HG02884 (cell line): Measurements from ENCODE around the gene LRRC63.
A peak's percentile ranks its signal among the peaks of the same experiment; 100 is the strongest.
"Not testable (repeated sequence)": the region's sequence is repeated elsewhere in the genome, so short reads cannot be mapped to it uniquely, and the experiment has no call there.

Experiments
- ATAC-seq: cut with Tn5 transposase; IDR thresholded peaks from one replicate; pipeline ENCODE4 v1.9.1; 2021; ENCODE audit warnings: mild to moderate bottlenecking, moderate library complexity; ENCODE audit not compliant: unreplicated experiment

LRRC63 gene

DNA sequence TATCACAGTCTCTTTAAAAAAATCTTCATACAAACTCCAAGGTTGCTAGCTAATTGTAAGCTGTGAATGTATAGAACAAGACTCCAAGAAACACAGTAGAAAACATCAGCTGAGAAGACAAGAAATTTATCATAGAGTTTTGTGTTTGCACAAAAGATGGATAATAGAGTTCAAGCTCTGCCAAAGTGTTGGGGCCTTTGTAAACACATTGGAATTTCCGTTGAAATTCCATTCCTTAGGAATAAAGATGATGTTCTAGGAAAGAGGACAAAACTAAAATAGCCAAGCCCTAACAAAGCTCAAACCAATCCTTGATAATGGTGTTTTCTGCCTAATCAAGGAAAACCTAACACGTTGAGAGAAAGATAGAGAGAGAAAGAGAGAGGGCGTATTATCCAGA is 20.6 kb downstream of the LRRC63 start:
- no peak for ATAC-seq

DNA sequence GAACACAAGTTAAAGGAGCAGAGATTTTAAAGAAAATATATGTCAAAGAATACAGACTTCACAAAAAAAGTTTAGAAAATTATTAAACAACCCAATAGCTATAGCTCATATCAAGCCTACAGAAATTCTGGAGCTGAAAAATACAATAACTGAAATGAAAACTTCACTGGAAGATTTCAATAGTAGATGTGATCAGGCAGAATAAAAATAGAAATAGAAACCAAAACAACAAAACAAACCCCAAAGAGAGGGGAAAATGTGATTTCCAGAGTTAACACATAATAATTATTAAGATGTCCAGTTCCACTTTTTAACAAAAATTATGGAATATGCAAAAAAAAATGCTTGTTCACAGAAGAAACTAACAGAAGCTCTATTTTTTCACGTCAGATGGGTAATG is 23.6 kb downstream of the LRRC63 start:
- ATAC-seq = no peak

DNA sequence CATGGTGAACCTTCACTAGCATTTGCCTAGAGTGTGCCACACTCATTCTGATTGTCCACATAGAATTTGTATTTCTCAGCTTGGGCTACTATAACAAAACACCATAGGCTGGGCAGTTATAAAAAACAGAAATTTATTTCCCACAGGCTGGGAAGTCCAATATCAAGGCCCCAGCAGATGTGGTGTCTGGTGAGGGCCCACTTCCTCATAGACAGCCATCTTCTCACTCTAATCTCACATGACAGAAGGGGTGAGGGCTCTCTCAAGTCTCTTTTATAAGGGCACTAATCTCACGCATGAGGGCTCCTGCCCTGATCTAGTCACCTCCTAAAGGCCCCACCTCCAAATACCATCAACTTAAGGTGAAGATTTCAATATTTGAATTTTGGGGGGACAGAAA is 53.6 kb downstream of the LRRC63 start:
- ATAC-seq = no peak

DNA sequence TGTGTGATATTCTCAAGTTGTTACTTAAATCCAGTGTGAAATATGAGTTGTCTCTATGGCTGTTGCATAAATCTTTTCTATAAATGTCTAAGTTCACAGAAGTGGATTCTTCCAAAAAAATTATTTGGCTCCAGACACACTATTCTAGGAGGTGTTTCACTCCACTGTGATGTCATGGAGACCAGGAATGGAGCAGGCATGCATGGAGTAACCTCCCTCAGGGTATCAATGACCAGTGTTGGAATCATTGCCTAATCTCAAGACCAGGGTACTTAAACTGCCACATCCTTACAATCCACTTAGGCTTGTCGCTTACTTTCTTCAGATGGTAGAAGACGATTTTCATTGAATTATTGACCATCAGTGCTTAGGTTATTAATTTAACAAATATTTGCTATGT is 55.4 kb downstream of the LRRC63 start:
- no peak for ATAC-seq

DNA sequence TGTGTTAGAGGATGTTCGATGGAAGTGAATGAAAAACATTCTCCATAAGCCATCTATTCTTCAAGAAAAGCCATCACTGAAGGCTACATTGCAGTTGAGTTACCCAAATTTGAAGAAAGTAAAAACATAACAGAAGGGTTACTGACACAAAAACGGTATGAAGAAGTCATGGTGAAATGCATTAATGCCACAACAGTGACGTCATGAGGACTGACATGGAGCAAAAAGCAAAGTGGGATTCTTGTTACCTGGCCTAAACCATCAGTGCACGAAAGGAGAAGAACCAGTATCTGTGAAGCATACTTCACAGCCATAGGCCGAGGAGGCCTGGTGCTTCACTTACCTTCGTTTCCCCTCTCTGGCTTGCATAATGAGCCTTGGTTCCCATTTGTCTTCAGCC is 58.7 kb downstream of the LRRC63 start:
- ATAC-seq = no peak

DNA sequence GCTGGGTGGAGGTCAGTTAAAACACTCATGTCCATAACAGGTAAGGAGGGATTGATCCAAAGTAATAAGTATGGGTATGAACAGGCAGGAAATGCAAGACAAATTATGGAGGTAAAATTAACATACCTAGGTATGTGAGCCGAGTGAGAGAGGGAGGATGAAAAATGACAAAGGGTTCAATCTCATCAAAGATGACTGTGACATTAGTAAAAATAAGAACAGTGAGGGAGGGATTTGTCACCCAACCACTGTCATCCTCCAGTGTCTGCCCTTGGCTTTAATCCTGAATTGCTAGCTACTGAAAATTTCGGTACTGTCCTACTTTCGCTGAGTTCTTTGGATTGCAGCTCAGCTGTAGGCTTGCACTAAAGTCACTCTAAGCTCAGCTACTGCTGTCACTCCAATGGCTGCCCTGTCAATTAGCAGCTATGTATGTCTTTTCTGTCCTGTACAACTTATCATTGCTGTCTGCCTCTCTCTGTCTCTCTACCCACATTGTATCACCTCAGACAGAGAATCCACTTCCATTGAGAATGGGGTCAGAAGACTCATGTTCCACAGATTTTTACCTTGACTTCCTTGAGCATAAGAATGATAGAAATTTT is 62.5 kb downstream of the LRRC63 start:
- ATAC-seq = no peak

DNA sequence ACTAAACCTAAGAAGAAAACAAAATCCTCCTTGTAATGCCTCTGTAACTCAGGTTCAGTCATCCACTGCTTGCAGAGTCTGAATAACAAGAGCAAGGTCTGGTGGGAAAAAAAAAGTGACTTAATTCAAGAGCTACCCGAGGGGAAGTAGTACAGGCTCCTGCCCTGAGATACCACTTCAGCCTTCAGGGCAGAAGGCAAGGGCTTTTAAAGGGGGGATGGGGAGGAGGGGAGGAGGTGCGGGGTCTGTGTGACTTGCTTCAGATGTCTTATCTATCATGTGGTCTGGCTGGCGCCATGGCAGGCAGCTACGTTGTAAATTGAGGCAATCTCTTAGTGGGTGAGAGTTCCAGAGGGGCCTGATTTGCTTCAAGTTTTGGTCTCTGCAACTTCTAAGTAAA is 66.7 kb downstream of the LRRC63 start:
- no peak for ATAC-seq

DNA sequence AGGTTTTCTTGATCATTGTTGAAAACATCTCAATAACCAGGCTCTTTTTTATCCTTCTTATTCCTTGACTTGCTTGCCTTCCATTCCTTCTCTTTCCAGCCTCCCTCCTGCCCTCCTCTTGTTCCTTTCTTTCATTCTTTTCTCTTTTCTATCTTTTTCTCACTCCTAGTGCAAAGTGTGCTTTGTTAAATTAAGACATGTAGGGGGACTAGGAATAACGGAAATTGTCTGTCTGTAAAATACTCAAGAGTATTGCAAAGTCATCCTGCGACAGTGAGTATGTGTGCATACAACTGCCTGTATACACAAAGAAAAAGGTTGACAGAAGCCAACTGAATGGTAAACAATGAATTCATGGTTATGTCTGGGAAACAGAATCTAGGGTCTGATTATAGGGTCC is 70.1 kb downstream of the LRRC63 start:
- no peak for ATAC-seq

DNA sequence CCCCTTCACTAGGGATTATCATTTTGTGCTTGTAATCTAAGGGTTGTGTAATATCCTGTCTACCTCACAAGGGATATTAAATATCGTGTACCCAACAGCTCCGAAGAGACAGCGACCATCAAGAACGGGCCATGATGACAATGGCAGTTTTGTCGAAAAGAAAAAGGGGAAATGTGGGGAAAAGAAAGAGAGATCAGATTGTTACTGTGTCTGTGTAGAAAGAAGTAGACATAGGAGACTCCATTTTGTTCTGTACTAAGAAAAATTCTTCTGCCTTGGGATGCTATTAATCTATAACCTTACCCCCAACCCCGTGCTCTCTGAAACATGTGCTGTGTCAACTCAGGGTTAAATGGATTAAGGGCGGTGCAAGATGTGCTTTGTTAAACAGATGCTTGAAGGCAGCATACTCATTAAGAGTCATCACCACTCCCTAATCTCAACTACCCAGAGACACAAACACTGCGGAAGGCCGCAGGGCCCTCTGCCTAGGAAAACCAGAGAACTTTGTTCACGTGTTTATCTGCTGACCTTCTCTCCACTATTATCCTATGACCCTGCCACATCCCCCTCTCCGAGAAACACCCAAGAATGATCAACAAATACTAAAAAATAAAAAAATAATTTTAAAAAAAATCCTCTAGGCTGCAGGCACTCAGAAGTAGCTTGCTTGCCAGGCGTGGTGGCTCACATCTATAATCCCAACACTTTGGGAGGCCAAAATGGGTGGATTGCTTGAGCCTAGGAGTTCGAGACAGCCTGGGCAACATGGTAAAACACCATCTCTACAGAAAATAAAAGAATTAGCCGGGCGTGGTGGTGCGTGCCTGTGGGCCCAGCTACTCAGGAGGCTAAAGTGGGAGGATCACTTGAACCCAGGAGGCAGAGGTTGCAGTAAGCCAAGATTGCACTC is 72.4 kb downstream of the LRRC63 start:
- not testable (repeated sequence) for ATAC-seq

DNA sequence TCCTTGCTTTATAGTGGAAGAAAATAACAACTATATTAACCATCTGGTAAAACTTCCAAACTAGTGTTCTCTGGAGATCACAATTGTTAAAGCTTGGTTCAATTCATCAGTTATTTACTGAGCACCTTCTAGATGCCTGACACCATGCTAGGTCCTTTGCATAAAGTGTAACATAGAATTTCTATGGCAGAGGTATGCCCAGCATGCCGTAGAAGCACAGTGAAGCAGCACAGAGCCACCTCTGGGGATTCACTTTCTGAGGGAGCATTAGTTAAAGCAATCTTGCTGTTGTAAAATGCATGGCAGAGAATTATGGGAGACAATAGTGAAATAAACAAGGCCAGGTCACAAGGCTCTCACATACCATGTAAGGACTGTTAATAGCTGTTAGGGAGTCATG is 75.2 kb downstream of the LRRC63 start:
- ATAC-seq = no peak

DNA sequence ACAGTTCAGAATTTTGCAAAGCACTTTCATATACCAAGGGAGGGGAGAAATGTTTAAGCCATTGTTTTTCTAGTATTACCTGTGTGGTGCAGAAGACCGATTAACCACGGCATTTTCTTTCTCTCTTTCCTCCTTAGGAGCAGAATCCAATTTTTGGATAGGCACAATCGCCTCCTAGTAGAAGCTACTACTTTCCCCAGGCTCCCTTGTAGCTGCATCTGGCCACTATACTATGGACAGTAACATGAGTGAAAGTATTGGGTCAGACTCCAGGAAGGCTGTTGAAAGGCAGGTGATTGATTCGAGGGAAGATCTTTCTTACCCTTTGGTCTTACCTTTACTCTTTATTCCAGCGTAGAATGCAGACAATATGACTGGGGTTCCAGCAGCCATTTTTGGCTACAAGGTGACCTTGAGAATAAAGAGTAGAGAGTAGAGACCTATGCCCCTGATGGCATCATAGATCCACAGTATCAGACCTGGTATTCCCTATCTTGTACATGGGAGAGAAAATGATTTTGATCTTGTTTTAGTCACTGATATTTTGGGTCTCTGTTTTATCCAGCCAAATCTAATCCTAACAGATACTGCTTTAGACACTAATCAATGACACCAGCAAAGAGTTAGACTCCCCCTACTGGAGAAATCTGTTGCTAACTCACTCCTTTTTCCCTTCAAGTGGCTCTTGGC is 77.0 kb downstream of the LRRC63 start:
- peak; percentile 68 for ATAC-seq

DNA sequence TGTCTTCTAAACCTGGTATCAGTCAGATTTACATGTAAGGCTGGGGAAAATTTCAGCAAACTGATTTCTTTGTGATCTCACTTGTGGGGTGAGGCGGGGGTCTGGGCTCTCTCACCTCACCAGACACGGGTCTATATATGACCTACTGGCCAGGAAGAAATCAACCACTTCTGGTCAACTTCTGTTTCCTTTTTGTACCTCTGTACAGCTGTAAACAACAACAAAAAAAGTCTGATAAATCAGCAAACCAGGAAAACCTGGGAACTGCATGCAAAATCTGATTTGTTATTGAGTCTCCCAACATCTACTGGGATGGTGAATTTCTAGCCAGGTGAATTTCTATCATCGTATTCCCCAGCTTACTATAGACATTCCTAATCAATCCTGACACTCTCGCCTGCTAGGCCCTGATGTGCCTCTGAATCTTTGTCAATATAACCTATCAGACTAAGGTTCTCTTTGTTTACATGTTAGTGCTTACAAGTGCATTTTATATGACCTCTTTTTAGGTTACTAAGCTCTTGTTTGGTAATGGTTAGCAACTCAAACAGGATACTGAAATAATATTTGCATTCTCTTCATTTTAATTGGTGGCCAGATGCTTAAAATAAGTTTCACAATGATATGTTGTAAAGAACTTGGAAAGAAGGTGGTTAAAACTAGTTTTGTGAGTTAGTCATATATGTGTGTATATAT is 77.7 kb downstream of the LRRC63 start:
- ATAC-seq = no peak

DNA sequence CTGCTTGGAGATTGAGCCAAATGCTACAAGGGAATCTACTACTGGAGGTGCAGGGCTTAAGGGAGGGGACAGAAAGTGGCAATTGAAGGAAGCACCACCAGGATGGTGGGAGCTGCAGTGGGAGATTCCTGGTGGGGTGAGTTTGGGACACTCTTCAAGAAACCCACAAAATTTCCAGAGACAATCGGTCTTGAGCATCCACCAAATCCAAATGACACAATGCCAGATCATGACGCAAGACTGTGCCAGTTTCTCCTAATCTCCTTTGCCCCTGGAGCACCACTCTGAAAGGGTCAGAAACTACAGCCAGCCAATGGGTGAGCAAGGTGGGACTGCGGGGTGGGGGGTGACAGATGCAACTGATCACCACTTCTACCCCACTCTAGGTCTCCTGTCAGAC is 78.7 kb downstream of the LRRC63 start:
- ATAC-seq = no peak

DNA sequence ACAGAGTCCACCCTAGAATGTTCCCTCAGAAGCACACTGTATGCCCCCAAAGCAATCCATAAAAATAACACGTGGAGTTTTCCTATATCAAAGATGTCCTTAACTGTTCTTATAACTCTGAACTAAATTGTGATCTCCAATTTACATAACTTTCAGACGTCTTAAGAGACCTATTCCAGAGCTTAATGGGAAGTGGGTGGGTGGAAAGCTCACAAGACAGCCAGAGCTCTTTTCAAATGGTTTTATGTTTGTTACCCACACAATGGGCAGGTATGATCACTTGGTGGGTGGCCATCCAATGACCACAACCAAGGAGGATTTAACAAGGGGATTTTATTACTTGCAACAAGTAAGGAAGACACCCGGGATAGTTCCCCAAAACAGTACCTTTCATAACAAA is 81.7 kb downstream of the LRRC63 start:
- no peak for ATAC-seq

DNA sequence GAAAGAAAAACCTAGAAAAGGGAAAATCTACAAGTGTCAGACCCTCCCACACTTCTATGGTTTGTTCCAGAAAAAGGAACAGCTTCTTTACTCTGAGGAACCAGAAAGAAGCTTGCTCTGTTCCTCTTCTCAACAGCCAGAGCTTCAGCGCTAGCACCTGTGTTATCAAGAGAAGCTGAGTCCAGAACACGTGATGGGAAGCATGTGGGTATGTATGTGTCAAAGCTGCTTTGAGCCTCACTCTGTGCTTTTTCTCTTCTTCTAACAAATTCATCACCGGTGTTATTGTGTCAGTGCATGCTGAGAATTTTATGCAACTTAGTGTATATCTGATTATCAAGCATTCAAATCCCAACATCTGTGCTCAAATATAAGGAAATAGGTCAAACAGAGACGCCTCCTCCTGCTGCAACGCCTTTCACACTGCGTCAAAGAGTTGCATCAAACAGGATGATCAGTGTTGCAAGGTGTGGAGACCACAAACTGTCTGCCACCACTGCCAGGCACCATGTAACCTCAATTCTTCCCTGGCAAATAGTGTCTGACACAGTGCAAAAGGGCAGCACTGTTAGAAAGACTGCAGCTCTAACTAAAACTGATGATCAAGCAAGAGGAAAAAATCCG is 83.9 kb downstream of the LRRC63 start:
- ATAC-seq = peak; percentile 67

DNA sequence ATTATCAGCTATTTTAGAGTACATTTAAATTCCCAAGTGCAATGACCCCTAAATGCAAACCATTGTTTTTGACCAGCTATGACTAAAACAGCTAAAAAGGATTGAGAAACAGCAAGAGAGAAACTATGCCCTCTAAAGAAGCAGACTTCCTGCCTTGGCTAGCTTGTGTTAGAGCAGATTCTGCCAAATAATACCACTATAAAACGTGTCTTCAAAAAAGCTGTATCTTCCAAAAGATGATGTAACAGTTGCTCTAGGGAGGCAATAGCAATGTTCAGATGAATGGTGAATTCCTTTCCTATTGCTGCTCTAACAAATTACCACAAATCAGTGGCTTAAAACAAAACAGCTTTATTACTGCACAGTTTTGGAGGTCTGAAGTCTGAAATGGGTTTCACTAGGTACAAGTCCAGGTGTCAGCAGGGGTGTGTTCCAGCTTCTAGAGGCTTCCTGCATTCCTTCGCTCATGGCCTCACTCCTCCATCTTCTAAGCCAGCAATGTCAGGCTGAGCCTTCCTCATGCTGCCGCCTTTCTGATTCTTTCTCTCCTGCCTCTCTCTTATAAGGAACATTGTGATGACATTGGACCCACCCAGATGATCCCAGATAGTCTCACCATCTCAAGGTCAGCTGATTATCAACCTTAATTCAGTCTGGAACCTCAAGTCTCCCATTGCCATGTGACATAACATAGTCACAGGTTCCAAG is 84.5 kb downstream of the LRRC63 start:
- peak; percentile 40 for ATAC-seq

DNA sequence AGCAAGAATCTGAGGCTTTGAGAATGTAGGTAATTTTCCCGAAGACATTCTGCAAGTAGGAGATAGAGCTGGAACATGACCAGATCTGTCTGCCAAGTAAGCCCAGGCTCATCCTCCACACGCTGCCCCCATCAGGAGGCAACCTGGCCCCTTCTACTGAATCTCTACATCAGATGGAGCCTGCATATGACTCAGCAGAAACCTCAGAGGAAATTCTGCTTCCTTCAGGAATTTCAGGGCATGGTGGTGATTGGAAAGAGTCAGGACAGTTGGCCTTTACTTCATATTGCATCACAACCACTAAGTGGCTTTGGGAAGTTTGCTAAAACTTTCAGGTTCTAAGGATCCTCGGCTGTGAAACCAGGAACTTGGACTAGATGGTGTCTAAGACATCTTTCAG is 85.2 kb downstream of the LRRC63 start:
- no peak for ATAC-seq

DNA sequence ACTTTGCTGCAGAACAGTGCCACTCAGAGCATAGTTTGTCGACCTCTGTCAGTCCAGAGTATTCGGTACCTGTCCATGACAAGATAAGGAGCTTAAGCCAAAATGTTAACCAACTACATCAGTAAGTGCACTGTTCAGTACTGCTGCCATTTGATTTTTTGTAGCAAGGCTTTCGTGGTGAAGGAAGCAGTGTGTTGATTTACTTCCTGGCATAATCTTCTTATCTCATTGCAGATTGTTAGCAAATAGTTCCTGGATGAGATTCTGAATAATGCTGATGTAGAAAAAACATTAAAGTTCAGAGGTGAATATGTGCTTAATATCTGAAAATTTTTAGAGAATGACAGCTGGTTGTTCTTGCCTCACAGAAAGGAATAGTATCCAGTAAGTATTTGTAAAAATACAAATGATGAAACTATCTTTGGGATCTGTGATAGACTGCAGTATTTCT is 85.7 kb downstream of the LRRC63 start:
- ATAC-seq = no peak

DNA sequence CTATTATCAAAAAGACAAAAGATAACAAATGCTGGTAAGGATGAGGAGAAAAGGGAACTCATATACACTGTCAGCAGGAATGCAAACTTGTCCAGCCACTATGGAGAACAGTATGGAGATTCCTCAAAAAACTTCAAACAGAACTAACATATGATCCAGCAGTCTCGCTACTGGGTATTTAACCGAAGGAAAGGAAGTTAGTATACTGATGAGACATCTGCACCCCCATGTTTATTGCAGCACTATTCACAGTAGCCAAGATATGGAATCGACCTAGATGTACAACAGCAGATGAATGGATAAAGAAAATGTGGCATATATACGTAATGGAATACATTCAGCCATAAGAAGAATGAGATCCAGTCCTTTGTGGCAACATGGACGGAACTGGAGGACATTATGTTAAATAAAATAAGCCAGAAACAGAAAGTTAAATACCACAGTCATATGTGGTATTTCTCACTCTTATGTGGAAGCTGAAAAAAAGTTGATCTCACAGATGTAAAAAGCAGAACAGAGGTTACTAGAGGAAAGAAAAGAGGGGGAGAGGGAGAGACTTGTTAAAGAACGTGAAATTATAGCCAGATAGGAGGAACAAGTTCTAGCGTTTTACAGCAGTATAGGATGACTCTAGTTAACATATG is 92.1 kb downstream of the LRRC63 start:
- no peak for ATAC-seq

DNA sequence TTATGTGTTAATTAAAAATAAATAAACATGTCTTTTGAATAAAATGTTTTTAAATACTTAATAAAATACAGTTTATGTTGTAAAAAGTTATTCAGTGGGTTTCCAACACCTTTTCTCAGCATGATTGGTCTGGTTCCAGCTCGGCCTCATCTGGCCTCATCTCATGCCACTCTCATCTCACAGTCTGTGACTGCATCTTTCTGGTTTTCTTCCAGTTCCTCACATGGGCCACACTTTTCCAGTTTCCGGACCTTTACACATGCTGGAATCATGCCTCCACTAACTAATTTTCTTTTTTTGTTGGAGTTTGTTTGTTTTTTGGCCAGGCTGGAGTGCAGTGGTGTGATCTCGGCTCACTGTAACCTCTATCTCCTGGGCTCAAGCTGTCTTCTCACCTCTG is 92.8 kb downstream of the LRRC63 start:
- no peak for ATAC-seq
